ENCODE results near the gene SPRTN.
"Not testable (repeated sequence)": the region's sequence is repeated elsewhere in the genome, so short reads cannot be mapped to it uniquely, and the experiment has no call there.

Gene SPRTN

GRCh38 chr1:231337472-231338269 lies 422 bp upstream of the SPRTN start, which contains the start of gene EXOC8:
Gene EXOC8 (minus strand): TSS chr1:231337852. CDS start chr1:231337745, 107 bp downstream.
- DNase-seq, result peak; percentile 68

GRCh38 chr1:231340328-231341013 lies 2.4 kb downstream of the SPRTN start:
- DNase-seq, result no peak

DNA sequence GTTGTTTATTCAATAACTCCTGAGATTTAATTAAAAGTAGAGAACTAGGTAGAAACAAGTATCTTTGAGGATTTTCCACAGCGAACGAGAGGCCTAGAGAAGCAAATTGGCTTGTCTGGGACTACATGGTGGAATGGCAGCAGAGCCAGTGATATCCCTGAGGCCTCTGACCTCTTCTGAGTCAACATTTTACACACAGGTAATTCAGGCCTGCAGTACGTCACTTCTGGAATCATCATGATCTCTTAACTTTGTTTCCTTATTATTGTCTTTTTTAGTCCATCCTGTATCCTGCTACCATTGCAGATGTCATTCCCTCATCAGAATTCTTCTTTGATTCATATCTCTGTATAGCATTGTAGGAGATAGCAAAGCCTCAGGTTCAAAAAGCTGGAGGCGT lies 9.9 kb downstream of the SPRTN start:
- DNase-seq, result no peak

- DNase-seq, result no peak
Observed at GRCh38 chr1:231348442-231348841, 10.3 kb downstream of the SPRTN start.

- DNase-seq, result not testable (repeated sequence)
Observed at GRCh38 chr1:231348856-231349255, 10.8 kb downstream of the SPRTN start.

- DNase-seq, result no peak
Observed at GRCh38 chr1:231351816-231352215, 13.7 kb downstream of the SPRTN start.

DNA sequence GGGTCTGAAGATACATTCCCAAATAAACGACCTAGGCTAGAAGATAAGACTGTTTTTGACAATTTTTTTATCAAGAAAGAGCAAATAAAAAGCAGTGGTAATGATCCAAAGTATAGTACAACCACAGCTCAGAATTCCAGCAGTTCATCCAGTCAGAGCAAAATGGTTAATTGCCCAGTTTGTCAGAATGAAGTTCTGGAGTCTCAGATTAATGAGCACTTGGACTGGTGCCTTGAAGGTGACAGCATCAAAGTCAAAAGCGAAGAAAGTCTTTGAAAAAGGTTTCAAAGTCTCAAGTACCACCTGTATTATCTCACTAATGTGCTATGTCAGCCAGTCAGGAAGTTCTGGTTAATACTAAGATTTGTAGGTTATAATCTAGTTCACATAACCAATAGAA lies 15.0 kb downstream of the SPRTN start:
- DNase-seq, result no peak

DNA sequence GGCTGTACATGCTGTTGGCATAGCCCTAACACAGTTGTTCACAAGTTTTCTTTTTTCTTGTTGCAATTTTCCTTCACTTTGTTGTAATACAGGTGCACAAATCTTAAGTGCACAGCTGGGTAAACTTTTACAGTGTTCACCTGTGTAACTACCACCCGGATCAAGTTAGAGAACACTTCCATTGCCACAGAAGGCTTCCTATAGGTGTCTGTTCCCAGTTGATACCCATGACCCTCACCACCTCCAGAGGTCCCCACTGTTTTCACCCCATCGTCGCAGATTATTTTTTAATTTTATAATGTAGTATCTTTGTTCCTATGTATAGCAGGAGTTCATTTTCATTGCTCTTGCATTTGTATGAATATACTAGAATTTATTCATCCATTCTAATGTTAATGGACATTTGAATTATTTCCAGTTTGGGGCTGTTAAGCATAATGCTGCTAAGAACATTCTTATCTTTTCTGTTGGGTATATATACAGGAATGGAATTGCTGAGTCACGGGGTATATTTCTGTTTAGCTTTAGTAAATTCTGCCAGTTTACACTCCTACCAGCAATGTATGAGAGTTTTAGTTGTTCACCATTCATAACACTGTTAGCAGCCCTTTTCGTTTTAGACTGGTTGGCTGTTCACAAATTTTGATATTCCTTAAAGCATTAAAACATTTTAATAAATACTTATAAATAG lies 16.4 kb downstream of the SPRTN start:
- DNase-seq, result no peak

GRCh38 chr1:231355171-231355570 lies 17.1 kb downstream of the SPRTN start:
- peak; percentile 6 for DNase-seq

DNA sequence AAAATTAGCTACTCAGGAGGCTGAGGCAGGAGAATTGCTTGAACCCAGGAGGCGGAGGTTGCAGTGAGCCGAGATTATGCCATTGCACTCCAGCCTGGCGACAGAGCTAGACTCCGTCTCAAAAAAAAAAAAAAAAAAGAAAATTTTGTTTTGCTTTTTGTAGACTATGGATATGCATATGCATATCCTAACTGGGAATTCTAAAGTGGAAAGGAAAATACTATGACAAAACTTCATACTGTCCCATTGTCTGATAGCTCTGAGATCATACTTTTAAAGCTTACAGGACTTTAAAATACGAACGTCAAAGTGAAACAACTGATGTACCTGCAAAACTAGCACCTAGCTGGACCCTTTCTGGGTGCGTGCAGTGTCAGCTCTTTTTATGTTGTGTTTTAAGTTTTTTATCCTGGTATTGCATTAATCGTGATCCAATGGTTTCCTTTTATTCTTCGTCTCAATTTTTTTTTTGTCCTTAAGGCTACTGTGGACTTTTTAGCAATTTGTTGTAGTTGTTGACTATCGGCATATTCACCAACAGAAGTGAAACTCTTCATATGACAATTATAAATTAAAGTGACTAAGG lies 19.2 kb downstream of the SPRTN start:
- no peak for DNase-seq

- peak; percentile 26 for DNase-seq
Observed at GRCh38 chr1:231357831-231358354, 19.8 kb downstream of the SPRTN start.

DNA sequence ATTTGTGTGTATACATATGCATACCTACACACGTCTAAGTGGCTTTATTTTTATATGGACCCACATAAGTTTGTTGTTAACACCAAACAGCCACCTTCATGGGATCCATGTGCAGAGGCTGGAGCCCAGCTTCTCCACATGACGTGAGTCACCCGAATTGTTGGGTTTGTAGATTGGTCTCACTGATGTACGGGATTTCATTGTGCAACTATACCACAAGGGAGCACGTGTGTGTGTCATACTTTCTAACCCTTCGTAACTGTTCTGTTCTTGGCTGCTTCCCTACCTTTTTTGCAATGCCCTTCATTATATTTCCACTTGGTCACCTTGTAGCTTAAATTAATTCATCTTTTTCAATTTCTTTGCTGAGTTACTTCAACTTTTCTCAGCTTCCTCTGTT lies 21.0 kb downstream of the SPRTN start:
- DNase-seq, result peak; percentile 38

DNA sequence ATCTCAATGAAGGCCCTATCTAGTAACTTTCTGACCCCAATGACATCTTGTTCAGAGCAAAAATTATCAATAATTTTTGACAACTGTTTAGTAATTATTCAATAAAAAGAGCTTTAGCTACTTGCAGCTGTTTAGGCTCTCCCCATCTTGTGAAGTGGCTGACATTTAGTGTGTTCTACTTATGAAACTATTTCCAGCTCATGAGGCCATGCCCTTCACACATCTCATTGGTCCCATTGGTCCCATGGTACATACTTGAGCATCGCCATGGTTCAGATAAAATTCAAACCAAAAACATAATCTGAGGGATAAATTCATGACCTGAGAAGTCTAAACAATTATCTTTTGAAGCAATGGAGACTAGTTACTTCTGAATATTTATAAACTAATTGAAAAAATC lies 24.2 kb downstream of the SPRTN start:
- no peak for DNase-seq

GRCh38 chr1:231363624-231364023 lies 25.5 kb downstream of the SPRTN start:
- DNase-seq, result no peak

- no peak for DNase-seq
Observed at GRCh38 chr1:231364192-231364591, 26.1 kb downstream of the SPRTN start.

DNA sequence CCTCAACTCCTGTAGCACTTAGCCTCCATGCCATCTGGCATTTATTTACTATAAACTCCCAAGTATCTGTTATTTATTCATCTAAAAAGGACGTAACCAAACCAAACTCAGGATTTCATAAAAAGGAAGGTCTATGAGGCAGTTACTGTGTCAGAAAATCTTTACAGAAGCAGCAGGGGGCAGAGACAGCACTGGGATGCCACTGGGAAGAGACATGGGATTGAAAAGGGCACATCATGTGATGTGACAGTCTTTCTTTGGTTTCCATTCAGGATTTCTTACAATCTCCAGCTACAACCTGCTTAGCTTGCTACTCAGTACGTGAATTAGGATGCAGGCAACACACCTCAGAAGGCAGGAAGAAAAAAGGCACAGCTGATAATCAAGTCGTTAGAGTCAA lies 31.2 kb downstream of the SPRTN start:
- no peak for DNase-seq

- DNase-seq, result no peak
Observed at GRCh38 chr1:231372501-231372900, 34.4 kb downstream of the SPRTN start.

GRCh38 chr1:231374394-231374793 lies 36.3 kb downstream of the SPRTN start:
- DNase-seq, result no peak

- DNase-seq, result no peak
Observed at GRCh38 chr1:231376101-231376500, 38.0 kb downstream of the SPRTN start.

- DNase-seq, result no peak
Observed at GRCh38 chr1:231376875-231377549, 38.9 kb downstream of the SPRTN start.

GRCh38 chr1:231381729-231382128 lies 43.6 kb downstream of the SPRTN start:
- DNase-seq, result no peak

DNA sequence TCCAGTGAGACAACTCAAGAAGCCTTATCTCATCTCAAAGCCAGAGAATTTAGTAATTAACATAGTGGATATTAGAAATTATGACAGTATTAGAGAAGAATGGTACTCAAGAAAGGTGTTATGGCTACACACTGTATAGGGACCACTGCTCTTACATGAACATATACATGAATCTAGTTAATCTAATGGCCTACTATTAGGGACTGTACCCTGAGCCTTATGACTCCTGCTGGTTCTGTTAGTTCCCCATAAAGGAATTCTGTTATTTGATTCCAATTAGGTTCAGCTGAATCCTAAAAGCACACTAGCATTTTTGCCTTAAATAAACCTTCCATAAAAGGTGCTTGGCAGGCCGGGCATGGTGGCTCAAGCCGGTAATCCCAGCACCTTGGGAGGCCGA lies 44.3 kb downstream of the SPRTN start:
- no peak for DNase-seq
